NCI-H460 (cell line): Measurements from ENCODE around the gene CCDC38. TPM values are rescaled to one million over a fixed set of nuclear protein-coding genes. Genes with fewer than 3 reads are reported as not detected.
A peak's percentile ranks its signal among the peaks of the same experiment; 100 is the strongest.

Source experiments
- DNase-seq: peaks from one replicate; pipeline ENCODE4 v3.0.0-alpha.2; 2016; ENCODE audit warnings: low read depth; ENCODE audit errors: extremely low read depth
- total RNA-seq: library from RNA; depleted of rRNA; stranded (reverse); fragments of >200 nt; shearing (Covaris generic); gene quantifications from 2 replicates; pipeline ENCODE4 v1.2.3, GENCODE V29; 2014; rRNA removed

The CCDC38 gene
- total RNA-seq, 1 experiment from 2014 or later, result 0.89 TPM

DNA sequence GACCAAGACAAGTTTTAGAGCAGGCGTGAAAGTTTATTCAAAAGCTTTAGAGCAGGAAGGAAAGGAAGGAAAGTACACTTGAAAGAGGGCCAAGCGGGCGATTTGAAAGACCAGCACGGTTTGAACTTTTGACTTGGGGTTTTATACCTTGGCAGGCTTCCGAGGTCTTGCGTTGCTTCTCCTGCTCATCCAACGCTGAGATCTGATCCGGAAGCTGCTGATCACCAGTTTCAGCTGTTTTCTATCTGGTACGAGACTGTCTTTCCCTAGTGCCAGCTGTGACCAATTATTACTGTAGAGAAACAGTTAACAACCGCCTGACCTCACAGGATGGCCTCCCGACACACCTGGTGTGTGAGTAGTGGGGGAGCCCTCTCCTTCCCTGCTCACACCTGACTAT, 104.3 kb downstream of the CCDC38 start:
- peak; percentile 39 for DNase-seq

DNA sequence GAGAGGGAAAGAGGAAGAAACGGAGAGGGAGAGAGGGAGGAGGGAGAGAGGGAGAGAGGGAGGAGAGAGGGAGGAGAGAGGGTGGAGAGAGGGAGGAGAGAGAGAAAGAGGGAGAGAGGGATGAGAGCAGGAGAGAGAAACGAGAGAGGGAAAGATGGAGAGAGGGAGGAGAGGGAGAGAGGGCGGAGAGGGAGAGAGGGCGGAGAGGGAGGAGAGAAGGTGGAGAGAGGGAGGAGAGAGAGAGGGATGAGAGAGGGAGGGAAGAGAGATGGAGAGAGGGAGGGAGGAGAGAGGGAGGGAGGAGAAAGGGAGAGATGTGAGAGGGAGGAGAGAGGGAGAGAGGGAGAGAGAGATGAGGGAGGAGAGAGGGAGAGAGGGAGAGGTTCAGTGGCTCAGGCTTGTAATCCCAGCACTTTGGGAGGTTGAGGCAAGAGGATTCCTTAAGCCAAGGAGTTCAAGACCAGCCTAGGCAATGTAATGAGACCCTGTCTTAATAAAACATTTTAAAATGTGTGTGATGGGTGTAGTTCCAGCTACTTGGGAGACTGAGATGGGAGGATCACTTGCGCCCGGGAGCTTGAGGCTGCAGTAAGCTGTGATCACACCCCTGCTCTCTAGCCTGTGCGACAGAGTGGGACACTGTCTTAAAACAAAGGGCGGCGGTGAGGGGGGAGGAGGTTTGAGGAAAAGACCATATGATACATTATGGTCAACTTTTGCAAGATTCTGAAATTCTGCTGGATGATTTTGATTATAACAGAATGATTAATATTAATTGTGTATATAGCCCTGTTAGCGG, 105.0 kb downstream of the CCDC38 start:
- no peak for DNase-seq

DNA sequence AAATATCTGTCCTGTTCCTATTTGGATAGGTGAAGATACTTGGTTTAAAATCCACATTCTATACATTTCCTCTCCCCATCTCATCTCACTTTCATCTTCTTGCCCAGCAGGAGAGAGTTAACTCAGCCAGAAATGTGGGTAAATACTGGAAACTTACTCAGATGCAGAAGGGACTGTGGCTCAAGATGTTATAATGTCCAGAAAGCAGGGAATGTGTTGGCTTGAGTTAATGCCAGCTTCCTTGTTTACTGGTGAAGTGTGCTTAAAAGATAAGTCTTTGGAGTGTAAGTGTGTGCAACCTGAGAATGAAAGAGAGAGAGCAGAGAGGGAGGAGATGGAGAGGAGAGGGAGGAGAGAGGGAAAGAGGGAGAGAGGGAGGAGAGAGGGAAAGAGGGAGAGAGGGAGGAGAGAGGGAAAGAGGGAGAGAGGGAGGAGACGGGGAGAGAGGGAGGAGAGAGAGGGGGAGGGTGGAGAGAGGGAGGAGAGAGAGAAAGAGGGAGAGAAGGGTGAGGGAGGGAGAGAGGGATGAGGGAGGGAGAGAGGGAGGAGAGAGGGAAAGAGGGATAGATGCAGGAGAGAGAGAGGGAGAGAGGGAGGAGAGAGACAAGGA, 105.7 kb downstream of the CCDC38 start:
- no peak for DNase-seq

DNA sequence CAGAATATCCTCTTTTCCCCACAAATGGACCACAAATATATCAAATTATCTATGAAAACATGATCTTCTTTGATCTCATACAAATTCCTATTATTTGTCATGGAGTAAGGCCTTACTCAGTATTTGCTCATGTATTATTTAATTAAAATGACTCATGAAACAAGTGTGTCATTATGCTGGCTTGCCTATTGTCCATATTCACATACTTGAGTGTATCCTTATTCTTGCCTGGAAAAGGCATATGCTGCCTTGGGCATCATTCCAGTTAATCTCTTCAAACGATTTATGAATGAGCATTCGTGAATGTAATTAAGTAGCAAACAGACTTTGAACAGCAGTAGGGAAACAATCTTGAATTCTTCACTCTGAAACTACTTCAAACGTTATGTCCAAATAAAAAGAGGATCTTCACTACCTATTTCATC, 106.2 kb downstream of the CCDC38 start:
- no peak for DNase-seq

DNA sequence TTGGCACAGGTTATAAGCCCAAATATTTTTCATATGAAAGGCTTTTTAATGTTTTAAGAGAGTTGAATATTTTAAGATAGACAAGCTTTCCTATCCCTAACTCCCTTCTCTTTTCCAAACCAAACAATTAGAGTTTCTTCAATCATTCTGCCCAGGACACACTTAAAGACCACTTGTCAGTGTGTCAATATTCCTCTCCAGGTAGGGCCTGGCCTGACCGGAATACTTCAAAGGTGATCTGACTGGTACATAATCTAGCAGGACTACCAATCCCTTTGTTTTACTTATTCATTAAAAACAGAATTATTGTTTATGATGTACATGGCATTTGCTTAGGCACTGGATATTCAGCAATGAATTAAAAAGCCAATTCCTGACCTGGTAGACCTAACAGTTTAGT, 107.8 kb downstream of the CCDC38 start:
- DNase-seq, result no peak

DNA sequence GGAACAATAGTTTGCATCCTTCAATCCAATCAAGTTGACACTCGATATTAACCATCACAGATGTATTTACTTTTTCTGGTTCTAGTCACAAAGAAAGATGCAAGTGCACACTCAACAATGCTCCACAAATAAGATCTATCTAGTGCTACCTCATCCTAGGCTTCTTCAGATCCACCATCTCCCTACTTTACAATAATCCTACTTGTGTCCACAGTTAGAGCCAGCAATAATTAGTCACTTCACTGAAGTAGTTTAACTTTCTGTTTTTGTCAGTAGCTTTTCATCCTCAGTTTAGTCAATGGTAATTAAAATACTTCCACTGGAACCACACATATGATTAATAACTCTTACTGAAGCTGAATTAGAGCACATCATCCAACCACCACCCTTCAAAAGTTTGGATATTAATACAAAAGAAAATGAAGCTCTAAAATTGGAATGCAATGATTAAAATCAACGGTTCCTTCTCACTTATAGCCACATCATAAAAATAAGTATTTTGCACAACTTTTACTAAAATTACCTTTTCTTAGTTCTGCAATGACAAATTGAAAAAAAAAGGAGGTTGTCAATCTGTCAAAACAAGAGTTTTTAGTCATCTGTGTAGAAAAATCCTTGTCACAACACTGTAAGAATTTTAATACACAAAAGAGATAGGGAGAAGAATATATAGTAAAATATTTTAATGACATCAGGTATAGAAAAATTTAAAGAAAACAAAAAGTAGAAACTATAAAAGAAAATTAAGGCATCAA, 111.9 kb downstream of the CCDC38 start:
- DNase-seq, result no peak

DNA sequence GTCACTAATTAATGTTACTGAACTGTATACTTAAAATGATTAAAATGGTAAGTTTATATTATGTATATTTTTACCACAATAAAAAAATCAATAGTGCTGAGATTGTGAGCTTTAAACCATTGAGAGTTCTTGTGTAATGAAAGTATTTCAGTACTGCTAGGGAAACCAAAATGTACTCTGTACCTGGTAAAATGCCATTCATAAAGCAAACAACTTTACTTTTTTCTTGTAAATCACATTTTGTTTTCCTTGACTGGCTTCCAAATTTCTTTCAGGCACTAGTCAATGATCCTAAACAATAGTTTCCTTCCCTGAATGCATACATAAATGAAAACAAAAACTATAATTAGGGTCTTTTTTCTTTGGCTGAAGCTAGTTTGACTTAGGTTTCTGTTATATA, 113.0 kb downstream of the CCDC38 start:
- DNase-seq, result no peak

DNA sequence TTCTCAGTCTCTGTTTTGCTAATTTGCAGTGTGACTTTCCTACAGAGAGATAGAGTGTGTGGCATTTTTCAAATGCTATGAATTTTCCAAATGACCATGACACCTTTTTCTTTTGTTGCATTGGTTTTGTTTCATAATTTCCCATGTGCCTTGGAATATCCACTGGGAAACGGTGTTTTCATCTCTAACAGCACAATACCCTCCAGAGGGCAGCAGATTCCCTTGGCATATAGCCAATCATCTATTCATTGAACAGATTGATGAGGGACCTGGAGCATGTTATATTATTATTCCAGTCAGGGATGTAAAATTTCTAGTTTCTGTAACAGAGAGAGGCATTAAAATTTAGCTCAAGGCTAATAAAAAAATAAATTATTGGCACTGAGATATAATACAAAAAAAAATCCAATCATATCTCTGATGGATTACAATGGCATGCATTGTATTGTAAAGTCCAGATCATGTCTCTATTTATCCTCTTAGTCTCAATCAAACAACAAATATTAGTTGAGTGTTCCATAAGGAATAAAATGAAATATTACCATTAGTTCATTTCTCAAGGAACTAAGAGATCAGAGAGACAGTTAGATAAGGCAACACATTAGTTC, 122.2 kb downstream of the CCDC38 start:
- peak; percentile 73 for DNase-seq

Other genes with a start within 250 kb of the CCDC38 start
- 68.1 and 86.7 TPM in 2 replicates for gene NTN4, start 151.8 kb downstream of the CCDC38 start, total RNA-seq
- gene SNRPF, start 83.7 kb downstream of the CCDC38 start, total RNA-seq, result 40.0 and 46.0 TPM in 2 replicates
- 15.6 and 21.6 TPM in 2 replicates for gene AMDHD1, start 717 bp upstream of the CCDC38 start, total RNA-seq
- 2.9 and 4.3 TPM in 2 replicates for gene HAL, start 53.7 kb upstream of the CCDC38 start, total RNA-seq
- gene LTA4H, start 93.0 kb upstream of the CCDC38 start, total RNA-seq, result 125 and 137 TPM in 2 replicates